Measurements from ENCODE around the gene POLR3C.

POLR3C gene

GRCh38 chr1:145874646-145875045 is 50.6 kb downstream of the POLR3C start:
- no peak for DNase-seq (ENCODE audit: low read depth)
- no peak overlapping the region for H3K4me3 ChIP-seq (ENCODE audit: low read length)
- TF ChIP-seq CTCF (conservative IDR thresholded peaks at IDR 0.05; ENCODE audit: low read depth, low read length) = no peak

GRCh38 chr1:145877923-145878486 is 54.0 kb downstream of the POLR3C start:
- H3K4me3 ChIP-seq (ENCODE audit: low read length) = no peak overlapping the region
- DNase-seq (ENCODE audit: low read depth) = peak; percentile 76
- TF ChIP-seq CTCF (conservative IDR thresholded peaks at IDR 0.05; ENCODE audit: low read depth, low read length) = no peak

- H3K4me3 ChIP-seq (ENCODE audit: low read length) = no peak overlapping the region
- no peak for DNase-seq (ENCODE audit: low read depth)
- no peak for TF ChIP-seq CTCF (conservative IDR thresholded peaks at IDR 0.05; ENCODE audit: low read depth, low read length)
Measured at GRCh38 chr1:145878724-145879123, 54.7 kb downstream of the POLR3C start.

GRCh38 chr1:145879775-145880174 is 55.8 kb downstream of the POLR3C start:
- no peak overlapping the region for H3K4me3 ChIP-seq (ENCODE audit: low read length)
- DNase-seq (ENCODE audit: low read depth) = no peak
- TF ChIP-seq CTCF (conservative IDR thresholded peaks at IDR 0.05; ENCODE audit: low read depth, low read length) = no peak

GRCh38 chr1:145884675-145885074 is 60.7 kb downstream of the POLR3C start:
- H3K4me3 ChIP-seq (ENCODE audit: low read length) = no peak overlapping the region
- no peak for TF ChIP-seq CTCF (conservative IDR thresholded peaks at IDR 0.05; ENCODE audit: low read depth, low read length)
- no peak for DNase-seq (ENCODE audit: low read depth)

- DNase-seq (ENCODE audit: low read depth) = no peak
- peak within 1 kb of the TSS; percentile 69 for H3K4me3 ChIP-seq (ENCODE audit: low read length)
- TF ChIP-seq CTCF (conservative IDR thresholded peaks at IDR 0.05; ENCODE audit: low read depth, low read length) = no peak
Measured at GRCh38 chr1:145885738-145886287, 61.8 kb downstream of the POLR3C start, which contains the start of gene ANKRD35. TSS of gene ANKRD35 (minus strand) at chr1:145885866. CDS start at chr1:145885758, 108 bp downstream.

- TF ChIP-seq CTCF (conservative IDR thresholded peaks at IDR 0.05; ENCODE audit: low read depth, low read length) = no peak
- peak overlapping the region; percentile 69 for H3K4me3 ChIP-seq (ENCODE audit: low read length)
- DNase-seq (ENCODE audit: low read depth) = no peak
Measured at GRCh38 chr1:145886390-145886789, 62.4 kb downstream of the POLR3C start.
